HUDEP-2 (cell line): ENCODE measurements around the gene EXOG.

ENCODE experiments used
- DNase-seq, 76 experiments: peaks; one replicate each; lab custom pipeline; 2025; ENCODE audit not compliant: unreplicated experiment in 76 of 76; lab: John Stamatoyannopoulos, UW

The EXOG gene

DNA sequence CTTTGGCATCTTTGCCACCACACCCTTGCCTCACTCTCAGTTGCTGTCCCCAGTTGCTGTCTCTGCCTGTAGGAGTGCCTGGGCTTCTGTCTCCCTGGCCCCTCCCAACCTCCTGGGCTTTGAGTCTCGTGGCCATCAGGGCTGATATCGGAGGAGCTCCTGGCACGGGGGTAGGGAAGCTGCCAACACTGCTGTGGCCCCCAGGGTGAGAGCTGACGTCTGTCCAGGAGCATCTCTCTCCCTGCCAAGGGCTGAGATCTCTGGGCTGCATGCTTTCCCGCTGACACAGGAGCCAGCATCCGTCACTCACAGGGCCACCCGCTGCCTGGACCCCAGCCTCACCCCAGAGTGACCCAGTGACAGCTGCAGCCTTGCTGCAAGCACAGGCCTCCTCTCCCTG lies 47.4 kb downstream of the EXOG start:
- no peak for DNase-seq

GRCh38 chr3:38544926-38545325 lies 48.8 kb downstream of the EXOG start:
- DNase-seq, result no peak

DNA sequence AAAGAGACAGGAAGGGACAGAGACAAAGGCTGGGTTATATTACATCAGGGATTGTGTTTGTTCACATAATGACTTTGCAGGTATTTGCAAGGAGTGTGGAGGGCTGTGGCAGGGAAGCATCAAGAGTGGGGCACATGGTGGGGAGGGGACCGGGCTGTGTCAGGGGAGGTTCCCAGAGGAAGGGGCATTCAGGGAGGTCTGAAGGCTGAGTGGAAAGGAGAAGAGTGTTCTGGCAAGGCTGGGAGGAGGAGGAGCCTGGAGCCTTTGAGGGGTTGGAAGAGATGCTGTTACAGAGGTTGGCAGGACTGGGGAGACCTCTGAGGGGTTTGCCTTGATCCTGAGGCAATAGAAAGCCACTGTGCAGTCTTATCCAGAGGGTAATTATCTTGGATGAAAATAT lies 49.4 kb downstream of the EXOG start:
- DNase-seq, result no peak

DNA sequence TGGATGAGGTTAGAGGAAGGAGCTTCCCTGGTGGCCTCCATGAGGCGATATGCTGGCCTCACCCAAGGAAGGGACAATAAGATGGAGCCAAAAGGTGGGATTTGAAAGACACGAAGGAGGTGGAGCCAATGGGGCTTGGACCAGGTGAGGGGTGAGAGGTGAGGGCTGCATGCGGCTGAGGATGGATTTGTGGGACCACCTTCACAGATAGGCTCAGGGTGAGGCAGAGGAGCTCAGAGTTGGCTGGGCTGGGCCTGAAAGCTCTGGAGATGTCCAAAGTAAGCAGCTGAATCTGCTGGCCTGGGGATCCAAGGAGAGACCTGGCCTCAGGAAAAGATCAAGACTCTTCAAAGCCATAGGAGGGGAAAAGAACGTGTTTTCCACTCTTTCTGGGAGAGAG lies 49.8 kb downstream of the EXOG start:
- no peak for DNase-seq

DNA sequence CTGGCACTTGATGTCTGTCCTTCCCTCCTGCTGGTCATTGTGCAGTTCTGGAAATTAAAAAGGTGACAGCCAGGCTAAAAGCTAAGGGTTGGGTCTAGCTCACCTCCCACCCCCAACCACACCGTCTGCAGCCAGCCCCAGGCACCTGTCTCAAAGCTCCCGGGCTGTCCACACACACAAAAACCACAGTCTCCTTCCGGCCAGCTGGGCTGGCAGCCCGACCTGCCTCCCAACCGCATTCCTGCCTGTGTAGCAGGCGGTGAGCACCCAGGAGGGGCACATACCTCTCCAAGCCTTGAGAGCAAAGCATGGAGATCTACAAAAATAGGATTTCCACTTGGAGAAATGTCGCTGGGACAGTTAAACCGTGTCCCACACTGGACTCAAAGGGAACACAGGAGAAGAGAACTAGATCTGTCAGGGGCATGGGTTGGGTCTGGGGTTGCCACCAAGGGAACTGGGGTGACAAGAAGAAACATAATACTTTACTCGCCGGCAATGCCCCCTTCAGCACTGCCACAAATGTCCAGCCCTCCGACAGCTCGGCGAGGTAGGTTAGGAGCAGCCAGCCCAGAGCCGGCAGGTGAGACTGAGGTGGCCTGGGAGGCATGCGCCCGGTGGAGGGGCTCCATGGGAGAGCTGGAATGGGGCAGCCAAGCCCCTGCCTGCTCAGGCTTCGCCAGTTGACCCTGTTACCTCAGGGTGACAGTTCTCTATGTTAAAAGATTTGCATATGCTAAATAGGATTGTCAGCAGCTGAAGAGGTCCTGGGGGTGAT lies 52.2 kb downstream of the EXOG start:
- DNase-seq, result no peak

DNA sequence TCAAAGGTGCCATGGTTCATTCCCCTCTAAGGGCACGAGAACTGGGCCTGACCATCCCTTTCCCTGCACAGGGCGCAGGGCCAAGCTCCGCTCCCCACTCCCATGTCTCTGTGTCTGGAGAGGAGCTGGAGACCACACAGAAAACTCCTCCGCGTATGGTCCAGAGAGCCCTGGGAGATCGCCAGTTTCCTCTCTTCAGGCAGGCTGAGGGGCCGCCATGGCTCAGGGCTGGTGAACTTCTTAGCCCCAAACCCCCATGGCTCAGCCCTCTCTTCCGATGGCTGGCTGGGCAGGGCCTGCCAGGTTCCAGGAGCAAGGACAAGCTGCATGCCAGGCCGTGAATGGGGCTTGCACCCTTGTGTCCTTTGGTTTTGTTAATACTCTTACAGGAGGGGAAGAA lies 52.9 kb downstream of the EXOG start:
- no peak for DNase-seq

DNA sequence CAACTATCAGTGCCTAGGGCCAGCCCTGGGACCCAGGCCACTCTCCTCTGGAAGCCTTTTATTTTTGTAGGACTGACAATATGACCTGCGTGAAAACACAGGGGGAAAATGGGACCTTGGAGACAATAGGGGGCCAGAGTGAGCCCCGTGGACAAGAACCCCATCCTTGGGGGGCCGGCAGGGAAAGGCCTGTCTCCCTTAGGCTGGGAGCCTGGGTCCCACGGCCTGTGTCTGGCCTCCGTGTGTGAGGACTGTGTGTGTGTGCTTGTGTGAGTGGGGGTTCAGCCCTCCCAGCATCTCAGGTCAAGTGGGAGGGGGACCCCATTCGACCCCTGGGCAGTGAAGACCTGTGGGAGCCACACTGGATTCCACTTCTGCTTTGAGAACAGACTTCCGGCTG lies 53.3 kb downstream of the EXOG start:
- no peak for DNase-seq

- no peak for DNase-seq
Measured at GRCh38 chr3:38549957-38550840, 54.1 kb downstream of the EXOG start.

GRCh38 chr3:38551026-38551832 lies 55.1 kb downstream of the EXOG start:
- no peak for DNase-seq

DNA sequence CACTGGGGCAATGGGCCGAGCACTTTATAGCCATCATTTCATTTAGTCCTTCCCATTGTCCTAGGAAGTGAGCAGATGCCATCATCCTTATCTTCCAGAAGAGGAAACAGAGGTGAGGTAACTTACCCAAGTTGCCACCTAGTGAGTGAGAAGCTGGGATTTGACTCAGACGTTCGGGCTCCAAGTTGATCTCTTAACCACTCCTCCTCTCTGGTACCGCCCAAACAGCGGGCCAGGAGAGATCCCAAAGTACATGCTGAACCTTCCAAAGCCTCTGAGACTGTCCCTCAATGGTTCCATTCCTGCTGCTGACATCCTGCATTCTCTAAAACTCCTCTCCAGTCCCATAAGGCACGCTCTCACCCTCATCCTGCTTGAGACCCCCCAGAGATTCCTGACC lies 56.2 kb downstream of the EXOG start:
- DNase-seq, result no peak

DNA sequence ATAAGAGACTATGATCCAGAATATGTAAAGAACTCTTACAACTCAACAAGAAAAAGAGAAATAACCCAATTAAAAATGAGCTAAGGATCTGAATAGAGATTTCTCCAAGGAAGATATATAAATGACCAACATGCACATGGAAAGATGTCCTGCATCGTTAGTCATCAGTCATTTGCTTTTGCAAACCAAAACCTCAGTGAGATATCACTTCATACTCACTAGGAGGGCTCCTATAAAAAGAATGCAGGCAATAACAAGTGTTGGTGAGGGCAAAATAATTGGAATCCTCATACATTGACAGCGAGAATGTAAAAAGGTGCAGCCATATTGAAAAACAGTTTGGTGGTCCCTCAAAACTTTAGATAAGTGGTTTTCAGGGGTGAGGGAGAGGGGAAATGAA lies 56.9 kb downstream of the EXOG start:
- no peak for DNase-seq

- DNase-seq, result no peak
Measured at GRCh38 chr3:38554127-38554827, 58.1 kb downstream of the EXOG start.

GRCh38 chr3:38555149-38555840 lies 59.2 kb downstream of the EXOG start:
- no peak for DNase-seq

- DNase-seq, result no peak
Measured at GRCh38 chr3:38555926-38556325, 59.8 kb downstream of the EXOG start.

DNA sequence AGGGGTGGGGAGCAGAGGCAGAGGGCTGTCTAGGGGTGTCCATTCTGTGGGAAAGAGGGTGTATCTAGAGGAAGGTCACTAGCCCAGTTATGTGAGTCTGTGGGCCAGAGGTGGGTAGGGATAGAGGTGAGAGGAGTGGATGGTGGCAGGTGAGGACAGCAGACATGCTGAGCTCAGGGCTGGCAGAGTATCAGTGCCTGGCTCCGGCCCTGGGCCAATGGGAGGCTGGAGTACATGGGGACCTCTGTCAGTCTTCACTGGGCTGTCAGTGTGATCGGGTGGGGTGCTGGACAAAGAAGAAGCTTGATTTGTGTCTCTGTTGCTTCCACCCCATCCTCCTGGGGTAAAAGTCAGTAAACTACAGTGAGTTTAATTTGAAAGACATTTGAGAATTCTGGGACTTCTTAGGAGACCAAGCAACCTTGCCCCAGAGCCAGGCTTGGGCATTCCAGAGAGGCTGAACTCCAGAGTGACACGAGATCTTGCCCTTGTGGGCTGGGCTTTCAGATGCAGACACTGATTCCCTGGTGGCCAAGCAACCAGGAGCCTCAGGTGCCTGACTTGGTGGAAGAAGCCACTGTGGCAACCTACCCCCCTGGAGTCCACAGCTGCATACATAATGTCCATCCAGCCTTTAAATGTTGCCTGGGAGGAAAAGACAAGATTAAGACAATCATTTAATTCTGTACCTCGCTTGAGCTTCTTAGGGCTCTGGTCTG lies 60.7 kb downstream of the EXOG start:
- no peak for DNase-seq

GRCh38 chr3:38558864-38559263 lies 62.7 kb downstream of the EXOG start:
- no peak for DNase-seq

DNA sequence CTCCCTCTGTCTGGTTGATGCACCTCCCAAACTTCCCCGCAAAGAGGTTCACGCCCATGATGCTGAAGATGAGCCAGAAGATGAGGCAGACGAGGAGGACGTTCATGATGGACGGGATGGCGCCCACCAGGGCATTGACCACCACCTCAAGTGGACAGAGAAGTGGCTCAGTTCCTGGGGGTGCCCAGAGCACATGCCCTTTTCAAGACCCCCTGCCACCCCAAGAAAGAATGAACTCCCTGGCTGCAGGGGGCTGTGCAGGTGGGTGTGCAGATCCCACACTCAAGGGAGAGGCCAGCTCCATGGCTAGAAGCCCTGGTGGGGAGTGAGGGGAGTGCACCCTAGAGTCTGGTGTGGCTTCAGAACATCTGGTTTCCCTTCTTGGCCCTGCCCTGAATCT lies 64.1 kb downstream of the EXOG start:
- peak in 1 of 76 experiments; percentile 2 for DNase-seq

DNA sequence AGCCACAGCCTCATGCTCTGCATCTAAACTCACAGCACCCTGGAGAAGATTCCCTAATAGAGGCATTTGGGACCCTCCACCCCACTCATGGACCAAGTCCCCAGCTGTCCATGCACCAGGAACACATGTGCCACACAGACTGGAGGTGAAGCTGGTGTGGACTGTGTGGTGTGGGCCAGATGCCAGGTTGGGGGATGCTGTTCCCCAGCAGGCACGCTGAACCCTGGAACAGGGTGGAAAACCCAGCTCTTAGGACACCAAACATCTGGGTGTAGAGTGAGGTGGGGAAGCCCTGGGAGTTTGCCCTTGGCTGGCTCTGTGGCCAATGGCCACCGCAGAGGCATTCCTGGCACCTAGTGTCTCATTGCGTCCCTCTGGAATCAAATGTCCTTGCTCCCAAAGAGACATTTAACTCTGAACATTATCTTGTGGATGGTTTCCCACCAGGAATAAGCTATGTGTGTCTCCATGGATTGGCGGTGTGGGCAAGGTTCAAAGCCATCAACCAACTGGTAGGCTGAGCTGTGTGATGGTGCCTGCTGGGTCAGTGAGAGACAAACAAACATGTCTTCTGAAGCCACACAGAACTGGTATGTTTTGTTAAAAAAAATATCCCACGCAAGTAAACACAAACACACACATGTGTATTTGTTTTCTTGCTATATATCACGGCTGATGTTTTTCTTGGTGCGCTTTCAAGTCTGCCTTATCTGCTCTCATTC lies 65.0 kb downstream of the EXOG start:
- DNase-seq, result no peak
